HG03521 (cell line): ENCODE data around the gene PRX.

Experiments used
- ATAC-seq: cut with Tn5 transposase; IDR thresholded peaks from one replicate; pipeline ENCODE4 v1.9.1; 2021; ENCODE audit warnings: mild to moderate bottlenecking, moderate library complexity; ENCODE audit not compliant: unreplicated experiment

Gene PRX

DNA sequence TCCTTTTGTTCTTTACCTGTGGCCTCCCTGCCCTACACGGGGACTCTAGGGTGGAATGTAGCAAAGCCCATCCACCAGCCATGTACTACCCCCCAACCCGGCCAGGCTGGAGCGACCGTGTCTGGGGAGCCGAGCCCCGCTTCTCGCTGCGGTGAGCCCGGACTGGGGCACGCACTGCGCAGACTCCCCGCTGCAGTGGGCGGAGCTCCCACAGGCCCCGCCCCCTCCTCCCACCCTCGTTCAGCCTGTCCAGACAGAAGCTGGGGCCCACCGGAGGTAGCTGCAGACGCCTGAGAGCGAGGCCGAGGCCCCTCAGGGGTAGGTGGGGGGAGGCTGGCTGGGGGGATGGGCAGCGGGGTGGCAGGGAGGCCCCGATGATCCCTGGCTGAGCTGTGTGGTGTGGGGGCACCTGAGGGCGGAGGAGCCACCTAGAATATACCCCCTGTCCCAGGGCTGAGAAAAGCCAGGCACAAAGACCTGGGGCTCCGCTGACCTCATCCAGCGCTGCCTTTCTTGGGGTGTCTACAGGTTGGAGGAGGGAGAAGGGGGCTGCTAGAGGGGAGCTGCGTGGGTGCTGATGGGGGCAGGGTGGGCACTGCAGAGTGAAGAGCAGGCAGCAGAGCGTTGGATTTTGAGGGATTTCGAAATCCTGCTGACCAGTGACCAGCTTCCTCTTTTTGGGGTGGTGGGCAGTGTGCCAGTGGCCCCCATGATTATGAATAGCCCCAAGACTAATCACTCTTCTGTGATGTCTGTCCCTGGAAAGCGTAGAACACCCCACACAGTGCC lies 47.4 kb downstream of the PRX start:
- ATAC-seq: no peak

DNA sequence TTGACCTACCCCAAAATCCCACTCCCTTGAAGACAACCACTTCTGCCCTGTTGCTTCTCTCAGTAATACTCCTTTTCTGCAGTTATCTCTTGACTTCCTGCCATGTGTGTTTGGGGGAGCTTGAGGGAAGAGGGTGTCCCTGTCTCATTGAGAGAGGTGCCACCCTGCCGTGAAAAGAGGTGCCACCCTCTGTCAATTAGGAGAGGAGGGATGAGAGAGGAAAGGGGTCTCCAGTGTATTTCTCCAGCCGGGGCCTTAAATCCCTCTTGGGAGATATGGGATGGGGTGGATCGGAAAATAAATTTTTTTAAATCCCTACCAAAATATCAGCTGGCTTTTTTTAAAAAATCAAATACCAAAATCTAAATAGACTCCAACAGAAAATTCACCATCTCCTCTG lies 48.2 kb downstream of the PRX start:
- ATAC-seq: no peak

DNA sequence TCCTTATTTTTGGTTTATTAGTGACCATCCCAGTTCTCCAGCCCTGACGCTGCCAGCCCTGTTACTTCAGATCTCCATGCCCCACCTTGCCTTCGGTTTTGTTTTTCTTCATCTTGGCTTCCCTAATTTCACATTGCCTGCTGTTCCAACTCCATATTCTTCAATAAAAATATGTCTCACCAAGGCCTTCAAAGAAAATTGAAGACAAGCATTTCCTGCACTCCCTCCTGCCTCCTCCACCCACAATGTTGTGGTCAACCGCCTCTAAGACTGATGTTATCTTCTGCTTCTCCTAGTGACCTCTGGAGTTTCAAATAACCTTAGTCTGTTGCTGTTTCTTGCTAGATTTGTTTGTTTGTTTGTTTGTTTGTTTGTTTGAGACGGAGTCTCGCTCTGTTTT lies 50.1 kb downstream of the PRX start:
- no peak for ATAC-seq

DNA sequence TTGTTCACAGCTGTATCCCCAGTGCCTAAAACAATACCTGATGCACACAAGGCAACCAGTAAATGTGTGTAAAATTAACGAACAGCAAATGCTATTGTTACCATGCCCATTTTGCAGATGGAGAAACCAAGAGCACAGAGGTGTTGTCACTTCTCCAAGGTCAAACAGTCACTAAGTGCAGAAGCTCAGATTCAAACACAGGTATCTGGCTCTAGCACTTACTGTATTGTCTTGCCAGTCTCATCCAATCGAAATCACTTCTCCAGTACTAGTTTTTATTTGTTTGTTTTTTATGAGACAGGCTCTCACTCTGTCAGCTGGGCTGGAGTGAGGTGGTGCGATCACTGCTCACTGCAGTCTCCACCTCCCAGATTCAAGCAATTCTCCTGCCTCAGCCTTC lies 51.0 kb downstream of the PRX start:
- ATAC-seq: no peak

- no peak for ATAC-seq
These were observed 52.4 kb downstream of the PRX start for GRCh38 chr19:40360708-40361241.

GRCh38 chr19:40360020-40360707 lies 53.0 kb downstream of the PRX start:
- no peak for ATAC-seq

GRCh38 chr19:40358773-40359172 lies 54.4 kb downstream of the PRX start:
- no peak for ATAC-seq

GRCh38 chr19:40357640-40358039 lies 55.5 kb downstream of the PRX start:
- ATAC-seq: no peak

DNA sequence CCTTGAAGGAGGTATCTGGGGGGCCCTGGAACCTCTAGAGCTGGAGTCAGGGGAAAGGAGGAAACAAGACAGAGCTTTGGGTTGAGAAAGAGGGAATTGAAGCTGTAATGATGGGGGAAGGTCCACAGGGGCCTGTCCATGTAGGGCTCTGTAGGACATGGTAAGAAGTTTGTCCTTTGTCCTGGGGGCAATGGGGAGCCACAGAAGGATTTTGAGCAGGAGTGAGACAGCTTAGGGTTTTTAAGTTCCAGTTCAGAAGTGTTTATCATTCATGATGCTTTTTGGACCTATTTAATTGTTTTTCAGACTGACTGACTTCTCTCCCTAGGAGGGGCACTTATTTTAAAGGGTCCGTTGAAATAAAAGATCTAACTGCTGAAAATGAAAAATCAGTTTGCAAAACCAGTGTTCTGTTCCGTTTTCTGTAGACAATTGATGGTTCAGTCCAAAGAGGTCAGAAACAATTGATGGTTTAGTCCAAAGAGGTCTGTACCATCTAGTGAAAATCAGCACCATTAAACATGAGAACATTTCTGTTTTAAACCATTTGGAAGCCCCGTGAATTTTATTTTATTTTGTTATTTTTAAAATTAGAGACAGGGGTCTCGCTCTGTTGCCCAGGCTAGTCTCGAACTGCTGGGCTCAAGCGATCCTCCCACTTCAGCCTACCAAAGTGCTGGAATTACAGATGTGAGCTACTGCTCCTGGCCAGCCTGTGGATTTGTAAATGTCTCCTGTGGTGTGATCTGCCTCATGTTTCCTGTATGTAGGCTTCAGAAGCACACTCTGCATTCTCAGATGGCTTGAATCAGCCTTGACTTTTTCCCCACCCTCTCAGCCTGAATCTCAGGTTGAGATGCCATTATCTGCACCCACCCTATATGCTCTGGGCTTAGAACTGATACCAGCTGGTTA lies 56.2 kb downstream of the PRX start:
- ATAC-seq: no peak

DNA sequence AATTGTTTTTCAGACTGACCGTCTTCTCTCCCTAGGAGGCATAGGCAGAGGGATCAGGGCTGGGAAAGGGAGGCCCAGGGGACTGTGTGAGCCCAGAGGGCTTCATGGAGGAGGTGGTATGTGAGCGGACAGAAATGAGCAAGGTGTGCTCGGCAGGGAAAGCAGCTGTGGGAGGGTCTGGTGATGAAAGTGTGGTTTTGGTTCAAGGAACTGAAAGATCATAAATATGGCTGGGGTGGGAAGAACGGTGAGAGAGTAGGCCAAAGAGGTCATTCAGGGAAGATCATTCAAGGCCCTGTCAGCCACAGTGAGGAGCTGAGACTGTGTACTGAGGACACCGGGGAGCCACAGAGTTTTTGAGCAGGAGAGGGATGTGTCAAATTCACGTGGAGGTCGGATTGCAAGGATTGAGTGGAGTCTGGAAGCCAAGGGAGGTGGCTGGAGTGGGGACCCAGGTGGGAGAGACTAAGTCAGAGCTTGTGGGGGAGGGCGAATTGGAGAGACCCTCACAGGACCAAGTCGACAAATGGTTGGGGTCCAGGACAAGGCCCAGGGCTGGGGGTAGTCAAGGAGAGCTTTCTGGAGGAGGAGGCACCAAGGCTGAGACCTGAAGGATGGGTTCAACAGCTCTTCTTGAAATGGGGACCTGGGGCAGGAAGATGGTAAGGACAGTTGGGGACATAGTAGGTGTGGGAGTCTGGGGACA lies 57.0 kb downstream of the PRX start:
- no peak for ATAC-seq

DNA sequence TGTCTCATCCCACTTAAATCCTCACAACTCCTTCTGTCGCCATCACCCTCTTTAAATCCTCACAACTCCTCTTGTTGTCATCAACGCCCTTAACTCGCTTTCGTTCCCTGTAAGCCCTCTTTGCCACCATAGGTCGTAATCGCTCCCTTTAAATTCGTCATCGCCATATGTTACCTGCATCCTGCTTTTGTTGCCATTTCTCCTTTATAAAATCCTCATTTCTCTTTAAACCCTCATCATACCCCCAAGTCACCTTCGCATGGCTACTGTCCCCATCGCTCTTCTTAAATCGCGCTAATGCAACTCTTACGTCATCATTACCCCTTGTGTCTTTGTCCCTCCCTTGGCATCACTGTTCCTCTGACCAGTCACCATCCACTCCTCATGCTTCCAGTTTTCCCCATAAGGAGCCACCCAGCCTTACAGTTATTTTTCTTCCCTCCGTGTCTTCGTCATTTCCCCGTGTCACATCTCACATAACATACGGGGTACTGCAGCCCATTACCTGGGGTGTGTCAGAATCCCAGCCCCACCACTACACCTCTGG lies 64.1 kb downstream of the PRX start:
- ATAC-seq: no peak

DNA sequence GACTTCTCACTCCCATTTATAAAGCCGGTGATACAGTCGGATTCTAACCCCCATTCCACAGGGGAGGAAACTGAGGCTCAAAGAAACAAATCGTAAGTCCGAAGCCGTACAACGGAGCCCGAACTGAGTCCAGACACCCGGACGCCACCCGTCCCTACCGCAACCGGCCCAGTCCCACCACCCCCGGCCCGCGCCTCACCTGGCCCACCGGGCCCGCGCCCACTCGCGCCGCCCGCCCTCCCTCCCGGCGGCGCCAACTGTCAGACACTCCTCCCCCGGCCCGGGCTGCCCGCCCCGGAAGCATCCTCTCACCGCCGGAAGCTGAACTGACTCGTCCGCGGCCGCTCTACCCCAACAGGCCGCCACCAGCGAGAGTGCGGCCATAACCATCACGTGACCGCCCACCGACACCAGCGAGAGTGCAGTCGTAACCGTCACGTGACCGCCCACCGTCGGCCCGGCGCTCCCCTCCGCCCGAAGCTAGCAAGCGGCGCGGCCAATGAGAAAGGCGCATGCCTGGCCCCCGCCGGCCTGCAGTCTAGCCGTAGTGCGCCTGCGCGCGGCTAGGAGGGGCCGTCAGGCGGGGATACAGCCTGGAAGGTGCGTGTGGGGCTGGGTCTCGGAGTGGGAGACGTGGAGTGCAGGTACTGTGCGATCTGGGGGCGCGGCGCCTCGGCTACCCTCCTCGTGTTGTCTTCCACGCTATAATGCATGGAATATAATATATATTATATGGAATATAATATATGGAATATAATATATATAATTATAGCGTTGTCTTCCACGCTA lies 64.9 kb downstream of the PRX start, which contains the start of the genes C19orf47 and PLD3:
Gene C19orf47 (minus strand): TSS at position 273 of the 789 bp plus-strand sequence. CDS start 6,540 bp downstream, outside the sequence.
Gene PLD3 (plus strand): TSS at position 571 of the 789 bp plus-strand sequence. CDS start 17,789 bp downstream, outside the sequence.
- ATAC-seq: peak; percentile 91

- no peak for ATAC-seq
These were observed 68.8 kb downstream of the PRX start for GRCh38 chr19:40344422-40344821.
